Naive thymus-derived CD4-positive, alpha-beta T cell (primary cell): Measurements from ENCODE around the gene POLR3K. TPM values are rescaled to one million over a fixed set of nuclear protein-coding genes. Genes with fewer than 3 reads are reported as not detected.

Experiments used
- ATAC-seq: fragments of 150-1000 bp; cut with Tn5 transposase; 2 replicates; pipeline ENCODE4 v1.10.0; 2021; ENCODE audit warnings: mild to moderate bottlenecking, moderate library complexity
- CTCF ChIA-PET: fragments of 350-600 bp; sonication (Branson Sonifier 250); formaldehyde crosslinking; loops from one replicate; lab custom pipeline; 2021; ENCODE audit warnings: antibody characterized with exemption; lab: Charles Lee
- POLR2A ChIA-PET: fragments of 350-600 bp; sonication (Branson Sonifier 250); formaldehyde crosslinking; loops from one replicate; lab custom pipeline; 2021; ENCODE audit warnings: antibody characterized with exemption, inconsistent platforms; lab: Charles Lee
- DNase-seq, 9 donors: peaks; one replicate each; pipeline versions ENCODE4 v3.0.0 to v3.0.0-alpha.2; 2020 to 2022; ENCODE audit warnings: mixed read lengths in 1 of 9
- H3K27ac ChIP-seq: one replicate; pipeline ENCODE4 v1.7.0; 2013; ENCODE audit warnings: mild to moderate bottlenecking, low read depth, low read length, moderate library complexity
- H3K27me3 ChIP-seq, 2 donors: one replicate each; pipeline ENCODE4 v1.7.0; 2013; ENCODE audit warnings: low read length in 2 of 2, mild to moderate bottlenecking in 2 of 2, moderate library complexity in 2 of 2; ENCODE audit not compliant: control insufficient read depth in 2 of 2, insufficient read depth in 2 of 2
- H3K36me3 ChIP-seq, 3 experiments: 1 replicate in 2 of 3; 2 replicates in 1 of 3; pipeline ENCODE4 v1.7.0; 2013; ENCODE audit warnings: low read length in 3 of 3, mild to moderate bottlenecking in 3 of 3, moderate library complexity in 1 of 3; ENCODE audit not compliant: insufficient read depth in 3 of 3, control insufficient read depth in 2 of 3
- H3K4me1 ChIP-seq, 2 donors: one replicate each; pipeline ENCODE4 v1.7.0; 2013; ENCODE audit warnings: low read length in 2 of 2, mild to moderate bottlenecking in 2 of 2, moderate library complexity in 1 of 2; ENCODE audit not compliant: control insufficient read depth in 2 of 2, insufficient read depth in 2 of 2
- H3K4me3 ChIP-seq: 2 replicates; pipeline ENCODE4 v1.7.0; 2013; ENCODE audit warnings: mild to moderate bottlenecking, low read length
- H3K9me3 ChIP-seq, 3 experiments: 1 replicate in 2 of 3; 2 replicates in 1 of 3; pipeline ENCODE4 v1.7.0; 2013; ENCODE audit warnings: low read length in 3 of 3; ENCODE audit not compliant: control insufficient read depth in 2 of 3
- H3K27ac Mint-ChIP-seq, 9 donors: one replicate each; pipeline ENCODE4 v1.8.0; 2020 to 2022; ENCODE audit warnings: mixed read lengths in 9 of 9, mild to moderate bottlenecking in 8 of 9, moderate library complexity in 5 of 9, inconsistent platforms in 2 of 9
- H3K27me3 Mint-ChIP-seq, 5 donors: one replicate each; pipeline ENCODE4 v1.8.0; 2021 to 2022; ENCODE audit warnings: mixed read lengths in 5 of 5, mild to moderate bottlenecking in 1 of 5
- H3K36me3 Mint-ChIP-seq, 5 donors: one replicate each; pipeline ENCODE4 v1.8.0; 2020 to 2022; ENCODE audit warnings: mixed read lengths in 5 of 5, mild to moderate bottlenecking in 3 of 5, inconsistent platforms in 1 of 5
- H3K4me1 Mint-ChIP-seq, 7 donors: one replicate each; pipeline ENCODE4 v1.8.0; 2020 to 2022; ENCODE audit warnings: mixed read lengths in 7 of 7, mild to moderate bottlenecking in 3 of 7, inconsistent platforms in 1 of 7
- H3K4me3 Mint-ChIP-seq, 10 donors: one replicate each; pipeline ENCODE4 v1.8.0; 2020 to 2022; ENCODE audit warnings: mild to moderate bottlenecking in 10 of 10, mixed read lengths in 10 of 10, moderate library complexity in 6 of 10, inconsistent platforms in 2 of 10
- H3K9me3 Mint-ChIP-seq, 11 donors: one replicate each; pipeline ENCODE4 v1.8.0; 2020 to 2022; ENCODE audit warnings: mixed read lengths in 11 of 11, mild to moderate bottlenecking in 4 of 11, inconsistent platforms in 1 of 11, moderate library complexity in 1 of 11
- intact Hi-C, 2 donors: fragments of 100-400 bp; cut with micrococcal nuclease; formaldehyde crosslinking; loops; one replicate each; pipeline ENCODE4 v1.15.1; 2023
- polyA plus RNA-seq, 2 donors: library from polyadenylated mRNA; unstranded; fragments of 300-500 nt; fragmentation: Illumina TruSeq; gene quantifications; one replicate each; pipeline ENCODE4 v1.2.3, GENCODE V29; 2021
- total RNA-seq, 6 experiments: library from RNA in 5 of 6; stranded (reverse) in 5 of 6; gene quantifications; 1 replicate in 5 of 6; 2 replicates in 1 of 6; pipeline ENCODE4 v1.2.3 and lab custom pipeline; 2021 to 2026

The POLR3K gene
- total and polyA plus RNA-seq, 7 experiments from 2014 or later = 8.5 to 45.4 (median 19.0) TPM

DNA sequence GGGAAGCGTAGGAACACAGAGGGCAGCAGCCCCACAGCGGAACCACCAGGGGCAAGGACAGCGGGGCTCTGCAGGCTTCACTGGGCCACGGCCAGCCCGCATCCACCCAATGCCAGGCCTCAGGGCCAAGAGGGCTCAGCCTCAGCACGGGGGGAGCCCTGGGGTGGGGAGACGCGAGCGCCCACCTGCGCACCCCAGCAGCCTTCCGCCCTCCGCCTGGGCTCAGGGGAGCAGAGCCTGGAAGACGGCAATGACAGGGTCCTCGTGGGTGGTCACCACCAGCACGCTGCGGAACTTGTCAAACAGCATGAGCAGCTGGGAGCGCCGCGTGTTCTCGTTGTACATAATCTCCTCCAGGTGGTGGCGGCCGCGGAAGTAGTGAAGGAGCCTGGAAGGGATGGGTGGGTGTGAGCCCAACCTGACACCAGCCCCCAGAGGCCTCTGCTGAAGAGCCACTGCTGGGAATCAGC is 33.1 kb upstream of the POLR3K start:
- Mint-ChIP-seq H3K27ac (no peak overlapping the region), H3K36me3 (peaks cover 0 to 10% (median 4%) of the 10 kb centered on the region in 5 donors), H3K4me1 (peaks cover 16 to 27% (median 25%) of the 10 kb centered on the region in 7 donors), H3K9me3 (no peaks in the 10 kb centered on the region), H3K4me3 (no peak overlapping the region), H3K27me3 (no peaks in the 10 kb centered on the region)
- no peak for DNase-seq
- Histone ChIP-seq H3K4me3 (no peak overlapping the region), H3K36me3 (peaks cover 0 to 76% (median 0%) of the 10 kb centered on the region in 3 experiments), H3K27me3 (no peaks in the 10 kb centered on the region), H3K9me3 (no peaks in the 10 kb centered on the region), H3K27ac (no peak overlapping the region), H3K4me1 (peaks cover 10 to 11% of the 10 kb centered on the region in 2 donors)
- ChIA-PET POLR2A (no interaction called here), CTCF (interaction anchor here (2.5 kb wide), 1 partner anchor 10 kb away, joined by 9 read pairs; no protein-coding TSS in a partner anchor)
- ATAC-seq = no peak
- intact Hi-C loops = no loop called here

GRCh38 chr16:85865-86264 is 32.5 kb upstream of the POLR3K start:
- Histone ChIP-seq H3K27ac (no peak overlapping the region), H3K9me3 (no peaks in the 10 kb centered on the region), H3K4me3 (no peak overlapping the region), H3K27me3 (no peaks in the 10 kb centered on the region), H3K4me1 (peaks cover 10 to 11% of the 10 kb centered on the region in 2 donors), H3K36me3 (peaks cover 0 to 73% (median 0%) of the 10 kb centered on the region in 3 experiments)
- ChIA-PET CTCF (interaction anchor here (1.3 to 2.5 kb wide), 2 partner anchors 11 to 26 kb away, joined by 3 to 9 read pairs; no protein-coding TSS in a partner anchor), POLR2A (interaction anchor here (0.9 kb wide), 1 partner anchor 9 kb away, joined by 3 read pairs; no protein-coding TSS in a partner anchor)
- ATAC-seq (no peak), DNase-seq (no peak)
- H3K4me1 Mint-ChIP-seq = peaks cover 16 to 27% (median 25%) of the 10 kb centered on the region in 7 donors
- intact Hi-C loops = no loop called here
- H3K4me3 Mint-ChIP-seq = no peak overlapping the region
- no peaks in the 10 kb centered on the region for H3K27me3 Mint-ChIP-seq
- H3K9me3 Mint-ChIP-seq = no peaks in the 10 kb centered on the region
- H3K27ac Mint-ChIP-seq = peak overlapping the region in 4 of 9 donors; percentile 23 to 81 (median 40)
- peaks cover 0 to 10% (median 4%) of the 10 kb centered on the region in 5 donors for H3K36me3 Mint-ChIP-seq

- ChIA-PET CTCF (interaction anchor here (1.3 to 2.5 kb wide), 2 partner anchors 11 to 25 kb away, joined by 3 to 9 read pairs; no protein-coding TSS in a partner anchor), POLR2A (interaction anchor here (0.9 kb wide), 1 partner anchor 9 kb away, joined by 3 read pairs; no protein-coding TSS in a partner anchor)
- Mint-ChIP-seq H3K4me3 (peak overlapping the region in 1 of 10 donors; percentile 45), H3K4me1 (peaks cover 16 to 27% (median 25%) of the 10 kb centered on the region in 7 donors), H3K36me3 (peaks cover 0 to 7% (median 4%) of the 10 kb centered on the region in 5 donors), H3K9me3 (no peaks in the 10 kb centered on the region), H3K27ac (peak overlapping the region in 3 of 9 donors; percentile 78 to 86 (median 81)), H3K27me3 (no peaks in the 10 kb centered on the region)
- Histone ChIP-seq H3K27ac (no peak overlapping the region), H3K9me3 (no peaks in the 10 kb centered on the region), H3K4me3 (no peak overlapping the region), H3K36me3 (peaks cover 0 to 71% (median 0%) of the 10 kb centered on the region in 3 experiments), H3K4me1 (peaks cover 10 to 11% of the 10 kb centered on the region in 2 donors), H3K27me3 (no peaks in the 10 kb centered on the region)
- DNase-seq (no peak), ATAC-seq (no peak)
- intact Hi-C loops = no loop called here
Measured at GRCh38 chr16:85407-85782, 32.0 kb upstream of the POLR3K start.

- DNase-seq (peak in 1 of 9 donors; percentile 69), ATAC-seq (peak; percentile 64)
- H3K9me3 ChIP-seq = no peaks in the 10 kb centered on the region
- peaks cover 0 to 70% (median 0%) of the 10 kb centered on the region in 3 experiments for H3K36me3 ChIP-seq
- Mint-ChIP-seq H3K4me3 (peak overlapping the region in 3 of 10 donors; percentile 17 to 58 (median 45)), H3K27me3 (no peaks in the 10 kb centered on the region), H3K4me1 (peaks cover 16 to 30% (median 25%) of the 10 kb centered on the region in 7 donors), H3K36me3 (peaks cover 0 to 6% (median 4%) of the 10 kb centered on the region in 5 donors), H3K9me3 (no peaks in the 10 kb centered on the region), H3K27ac (peak overlapping the region in 8 of 9 donors; percentile 59 to 92 (median 82))
- no peak overlapping the region for H3K4me3 ChIP-seq
- H3K4me1 ChIP-seq = peaks cover 10 to 11% of the 10 kb centered on the region in 2 donors
- CTCF ChIA-PET = interaction anchor here (1.3 to 2.5 kb wide), 2 partner anchors 12 to 25 kb away, joined by 3 to 9 read pairs; no protein-coding TSS in a partner anchor
- POLR2A ChIA-PET = no interaction called here
- H3K27me3 ChIP-seq = no peaks in the 10 kb centered on the region
- intact Hi-C loops = no loop called here
- H3K27ac ChIP-seq = peak overlapping the region; percentile 59
Measured at GRCh38 chr16:84718-85406, 31.5 kb upstream of the POLR3K start.

- DNase-seq = no peak
- H3K4me1 Mint-ChIP-seq = peaks cover 17 to 39% (median 28%) of the 10 kb centered on the region in 7 donors
- Histone ChIP-seq H3K27ac (peak overlapping the region; percentile 59), H3K4me1 (peaks cover 10 to 11% of the 10 kb centered on the region in 2 donors), H3K9me3 (no peaks in the 10 kb centered on the region), H3K4me3 (no peak overlapping the region), H3K36me3 (peaks cover 0 to 67% (median 0%) of the 10 kb centered on the region in 3 experiments), H3K27me3 (no peaks in the 10 kb centered on the region)
- H3K27ac Mint-ChIP-seq = peak overlapping the region; percentile 77 to 91 (median 82)
- intact Hi-C loops = no loop called here
- no peak for ATAC-seq
- no peaks in the 10 kb centered on the region for H3K9me3 Mint-ChIP-seq
- no peaks in the 10 kb centered on the region for H3K27me3 Mint-ChIP-seq
- POLR2A ChIA-PET = no interaction called here
- CTCF ChIA-PET = no interaction called here
- H3K4me3 Mint-ChIP-seq = peak overlapping the region in 8 of 10 donors; percentile 1 to 70 (median 47)
- H3K36me3 Mint-ChIP-seq = peaks cover 0 to 7% (median 4%) of the 10 kb centered on the region in 5 donors
Measured at GRCh38 chr16:83781-84615, 30.6 kb upstream of the POLR3K start.

- H3K27me3 ChIP-seq = no peaks in the 10 kb centered on the region
- H3K9me3 ChIP-seq = no peaks in the 10 kb centered on the region
- H3K9me3 Mint-ChIP-seq = peaks cover 0 to 1% (median 0%) of the 10 kb centered on the region in 11 donors
- no peaks in the 10 kb centered on the region for H3K27me3 Mint-ChIP-seq
- H3K4me3 Mint-ChIP-seq = peak overlapping the region in 1 of 10 donors; percentile 70
- POLR2A ChIA-PET = no interaction called here
- ATAC-seq (no peak), DNase-seq (no peak)
- intact Hi-C loops = no loop called here
- H3K4me1 Mint-ChIP-seq = peaks cover 17 to 43% (median 34%) of the 10 kb centered on the region in 7 donors
- H3K27ac Mint-ChIP-seq = peak overlapping the region in 7 of 9 donors; percentile 14 to 86 (median 30)
- peaks cover 11 to 13% of the 10 kb centered on the region in 2 donors for H3K4me1 ChIP-seq
- peaks cover 0 to 58% (median 0%) of the 10 kb centered on the region in 3 experiments for H3K36me3 ChIP-seq
- H3K4me3 ChIP-seq = no peak overlapping the region
- H3K36me3 Mint-ChIP-seq = peaks cover 0 to 7% (median 4%) of the 10 kb centered on the region in 5 donors
- CTCF ChIA-PET = no interaction called here
- H3K27ac ChIP-seq = no peak overlapping the region
Measured at GRCh38 chr16:83060-83603, 29.7 kb upstream of the POLR3K start.
